BJ (cell line): ENCODE data around the gene CNST. TPM values are rescaled to one million over a fixed set of nuclear protein-coding genes. Genes with fewer than 3 reads are reported as not detected.
A peak's percentile ranks its signal among the peaks of the same experiment; 100 is the strongest.
"Not testable (repeated sequence)": the region's sequence is repeated elsewhere in the genome, so short reads cannot be mapped to it uniquely, and the experiment has no call there.

Source experiments
- CTCF ChIA-PET: fragments of 350-600 bp; formaldehyde crosslinking; extraction: SDS; loops from one replicate; lab custom pipeline; 2021; ENCODE audit warnings: antibody characterized with exemption, inconsistent platforms; lab: Yijun Ruan, JAX
- POLR2A ChIA-PET: fragments of 300-600 bp; sonication (Branson Sonifier 250); formaldehyde crosslinking; extraction: SDS; loops from one replicate; lab custom pipeline; 2021; ENCODE audit warnings: antibody characterized with exemption; lab: Charles Lee
- DNase-seq: peaks from one replicate; pipeline ENCODE4 v3.0.0-alpha.2; 2011; ENCODE audit warnings: low read depth
- H3K27me3 ChIP-seq: 2 replicates; pipeline ENCODE4 v1.6.0; 2011; ENCODE audit warnings: low read length; ENCODE audit not compliant: control insufficient read depth, insufficient read depth
- H3K36me3 ChIP-seq: 2 replicates; pipeline ENCODE4 v1.5.1; 2011; ENCODE audit warnings: low read length; ENCODE audit not compliant: control insufficient read depth, insufficient read depth
- H3K4me3 ChIP-seq: 2 replicates; pipeline ENCODE4 v1.5.1; 2011; ENCODE audit warnings: low read depth, mild to moderate bottlenecking, control low read depth, low read length
- polyA plus RNA-seq: library from polyadenylated mRNA; depleted of rRNA; stranded (reverse); fragments of >200 nt; gene quantifications from 2 replicates; pipeline ENCODE4 v1.2.3, GENCODE V29; 2011
- TF ChIP-seq, protein P1 (sequence below): IDR thresholded peaks from 2 replicates; pipeline ENCODE4 v1.5.1; 2011; ENCODE audit warnings: low read depth, mild to moderate bottlenecking, control low read depth, inconsistent platforms, low read length, moderate library complexity; ENCODE audit not compliant: insufficient read depth

The CNST gene
- polyA plus RNA-seq, 1 experiment = 29.7 TPM

DNA sequence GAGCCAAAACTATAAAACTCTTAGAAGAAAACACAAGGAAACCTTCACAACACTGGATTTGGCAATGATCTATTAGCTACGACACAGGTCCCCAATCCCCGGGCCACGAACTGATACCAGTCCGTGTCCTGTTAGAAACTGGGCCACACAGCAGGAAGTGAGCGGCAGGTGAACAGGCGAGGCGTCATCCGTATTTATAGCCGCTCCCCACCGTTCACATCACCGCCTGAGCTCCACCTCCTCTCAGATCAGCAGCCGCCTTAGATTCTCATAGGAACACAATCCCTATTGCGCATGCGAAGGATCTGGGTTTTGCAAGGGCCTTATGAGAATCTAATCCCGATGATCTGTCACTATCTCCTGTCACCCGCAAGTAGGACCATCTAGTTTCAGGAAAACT lies 12.1 kb upstream of the CNST start:
- POLR2A ChIA-PET = no interaction called here
- CTCF ChIA-PET = interaction anchor here (0.6 kb wide), 1 partner anchor 1835 kb away, joined by 4 read pairs; no protein-coding TSS in a partner anchor
- no peak for DNase-seq
- Histone ChIP-seq H3K4me3 (no peak overlapping the region), H3K27me3 (no peaks in the 10 kb centered on the region), H3K36me3 (peaks cover 13% of the 10 kb centered on the region)
- TF ChIP-seq, protein P1, sequence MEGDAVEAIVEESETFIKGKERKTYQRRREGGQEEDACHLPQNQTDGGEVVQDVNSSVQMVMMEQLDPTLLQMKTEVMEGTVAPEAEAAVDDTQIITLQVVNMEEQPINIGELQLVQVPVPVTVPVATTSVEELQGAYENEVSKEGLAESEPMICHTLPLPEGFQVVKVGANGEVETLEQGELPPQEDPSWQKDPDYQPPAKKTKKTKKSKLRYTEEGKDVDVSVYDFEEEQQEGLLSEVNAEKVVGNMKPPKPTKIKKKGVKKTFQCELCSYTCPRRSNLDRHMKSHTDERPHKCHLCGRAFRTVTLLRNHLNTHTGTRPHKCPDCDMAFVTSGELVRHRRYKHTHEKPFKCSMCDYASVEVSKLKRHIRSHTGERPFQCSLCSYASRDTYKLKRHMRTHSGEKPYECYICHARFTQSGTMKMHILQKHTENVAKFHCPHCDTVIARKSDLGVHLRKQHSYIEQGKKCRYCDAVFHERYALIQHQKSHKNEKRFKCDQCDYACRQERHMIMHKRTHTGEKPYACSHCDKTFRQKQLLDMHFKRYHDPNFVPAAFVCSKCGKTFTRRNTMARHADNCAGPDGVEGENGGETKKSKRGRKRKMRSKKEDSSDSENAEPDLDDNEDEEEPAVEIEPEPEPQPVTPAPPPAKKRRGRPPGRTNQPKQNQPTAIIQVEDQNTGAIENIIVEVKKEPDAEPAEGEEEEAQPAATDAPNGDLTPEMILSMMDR = no peak

DNA sequence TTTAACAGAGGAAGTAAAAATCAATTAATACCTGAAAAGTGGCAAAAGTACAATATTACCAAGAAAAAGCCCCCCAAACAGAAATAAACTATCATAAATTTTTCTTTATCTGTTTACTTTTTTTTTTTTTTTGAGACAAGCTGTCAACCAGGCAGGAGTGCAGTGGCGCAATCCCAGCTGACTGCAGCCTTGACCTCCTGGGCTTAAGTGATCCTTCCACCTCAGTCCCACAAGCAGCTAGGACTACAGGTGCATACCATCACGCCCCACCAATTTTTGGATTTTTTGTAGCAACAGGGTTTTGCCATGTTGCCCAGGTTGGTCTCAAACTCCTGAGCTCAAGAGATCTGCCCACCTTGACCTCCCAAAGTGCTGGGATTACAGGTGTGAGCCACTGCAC lies 8.2 kb upstream of the CNST start:
- no peak overlapping the region for H3K4me3 ChIP-seq
- TF ChIP-seq, protein P1 = no peak
- H3K36me3 ChIP-seq = peaks cover 12% of the 10 kb centered on the region
- ChIA-PET CTCF (no interaction called here), POLR2A (no interaction called here)
- no peak for DNase-seq
- no peaks in the 10 kb centered on the region for H3K27me3 ChIP-seq

DNA sequence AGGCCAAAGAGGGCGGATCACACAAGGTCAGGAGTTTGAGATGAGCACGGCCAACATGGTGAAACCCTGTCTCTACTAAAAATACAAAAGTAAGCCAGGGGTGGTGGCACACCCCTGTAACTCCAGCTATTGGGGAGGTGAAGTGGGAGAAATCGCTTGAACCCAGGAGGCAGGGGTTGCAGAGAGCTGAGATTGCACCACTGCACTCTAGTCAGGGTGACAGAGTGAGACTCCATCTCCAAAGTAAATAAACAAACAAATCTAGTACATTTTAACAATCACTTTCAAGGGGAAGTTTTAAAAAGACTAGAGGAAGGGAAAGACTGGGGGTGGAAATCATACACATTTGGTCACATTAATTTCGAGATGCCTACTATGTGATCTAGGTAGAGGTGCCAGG lies 6.9 kb upstream of the CNST start:
- peaks cover 11% of the 10 kb centered on the region for H3K36me3 ChIP-seq
- POLR2A ChIA-PET = no interaction called here
- TF ChIP-seq, protein P1 = no peak

DNA sequence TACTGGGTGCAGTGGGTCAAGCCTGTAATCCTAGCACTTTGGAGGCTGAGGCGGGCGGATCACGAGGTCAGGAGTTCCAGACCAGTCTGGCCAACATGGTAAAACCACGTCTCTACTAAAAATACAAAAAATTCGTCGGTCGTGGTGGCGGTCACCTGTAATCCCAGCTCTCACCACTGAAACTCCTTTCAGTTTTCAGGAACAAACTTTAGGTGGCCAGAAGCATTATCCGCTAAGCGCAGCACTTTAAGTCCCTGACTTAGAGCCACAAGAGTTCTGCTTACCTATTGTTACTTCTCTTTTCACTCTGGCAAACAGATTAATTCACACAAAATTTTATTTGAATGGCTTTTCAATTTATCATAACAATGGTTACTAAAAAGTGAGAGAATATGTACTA lies 5.4 kb upstream of the CNST start:
- H3K36me3 ChIP-seq, POLR2A ChIA-PET, DNase-seq, H3K4me3 ChIP-seq, H3K27me3 ChIP-seq: not testable (repeated sequence)
- CTCF ChIA-PET = interaction anchor here (1.4 kb wide), 1 partner anchor 16 kb away, joined by 5 read pairs; no protein-coding TSS in a partner anchor

More for the DNA sequence above, 6.9 kb upstream of the CNST start:
- no peak overlapping the region for H3K4me3 ChIP-seq
- H3K27me3 ChIP-seq = no peaks in the 10 kb centered on the region
- DNase-seq = no peak
- CTCF ChIA-PET = interaction anchor here (1.5 kb wide), 1 partner anchor 18 kb away, joined by 4 read pairs; no protein-coding TSS in a partner anchor

DNA sequence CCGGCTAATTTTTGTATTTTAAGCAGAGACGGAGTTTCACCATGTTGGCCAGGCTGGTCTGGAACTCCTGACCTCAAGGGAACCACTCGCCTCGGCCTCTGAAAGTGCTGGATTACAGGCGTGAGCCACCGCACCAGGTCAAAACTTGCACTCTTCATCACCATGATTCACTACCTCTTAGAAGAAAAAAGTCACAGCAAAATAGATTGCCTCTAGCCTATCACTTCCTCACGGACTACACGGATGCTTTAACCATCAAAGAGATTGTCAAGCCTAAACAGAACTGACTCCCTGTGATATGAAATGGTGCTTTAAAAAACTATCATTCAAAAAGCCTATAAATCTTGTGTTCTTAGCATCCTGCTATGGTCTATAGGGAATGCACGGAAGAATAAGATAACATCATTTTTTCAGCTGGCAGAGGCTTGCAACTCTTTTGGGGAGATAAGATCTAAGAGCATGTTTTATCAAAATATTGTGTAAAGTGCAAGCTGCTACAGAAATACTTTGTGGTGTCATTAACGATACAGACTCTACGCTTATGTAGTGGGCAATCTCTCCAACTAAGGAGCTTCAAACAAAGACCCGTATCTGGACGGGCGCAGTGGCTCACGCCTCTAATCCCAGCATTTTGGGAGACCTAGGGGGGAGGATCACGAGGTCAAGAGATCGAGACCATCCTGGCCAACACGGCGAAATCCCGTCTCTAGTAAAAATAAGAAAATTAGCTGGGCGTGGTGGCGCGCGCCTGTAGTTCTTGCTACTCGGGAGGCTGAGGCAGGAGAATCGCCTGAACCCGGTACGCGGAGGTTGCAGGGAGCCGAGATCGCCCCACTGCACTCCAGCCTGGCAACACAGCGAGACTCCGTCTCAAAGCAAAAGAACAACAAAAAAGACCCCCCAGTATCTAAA lies 1.2 kb upstream of the CNST start:
- Histone ChIP-seq H3K4me3 (peak overlapping the region; percentile 97), H3K36me3 (peaks cover 1% of the 10 kb centered on the region; the same call in 1 of the 2 replicates), H3K27me3 (no peaks in the 10 kb centered on the region)
- ChIA-PET POLR2A (no interaction called here), CTCF (interaction anchor here (1.4 kb wide), 1 partner anchor 124 kb away, joined by 4 read pairs; no protein-coding TSS in a partner anchor)
- TF ChIP-seq, protein P1 = no peak
- no peak for DNase-seq
